ENCODE data around the gene RMDN2. TPM values are rescaled to one million over a fixed set of nuclear protein-coding genes. Genes with fewer than 3 reads are reported as not detected.
A peak's percentile ranks its signal among the peaks of the same experiment; 100 is the strongest.

RMDN2 gene
- total and polyA plus RNA-seq, 9 of the 15 experiments (the other 6 are each of a cell fraction or from before 2014, with no cell fraction given) = 1.5 to 4.3 (median 2.3) TPM

DNA sequence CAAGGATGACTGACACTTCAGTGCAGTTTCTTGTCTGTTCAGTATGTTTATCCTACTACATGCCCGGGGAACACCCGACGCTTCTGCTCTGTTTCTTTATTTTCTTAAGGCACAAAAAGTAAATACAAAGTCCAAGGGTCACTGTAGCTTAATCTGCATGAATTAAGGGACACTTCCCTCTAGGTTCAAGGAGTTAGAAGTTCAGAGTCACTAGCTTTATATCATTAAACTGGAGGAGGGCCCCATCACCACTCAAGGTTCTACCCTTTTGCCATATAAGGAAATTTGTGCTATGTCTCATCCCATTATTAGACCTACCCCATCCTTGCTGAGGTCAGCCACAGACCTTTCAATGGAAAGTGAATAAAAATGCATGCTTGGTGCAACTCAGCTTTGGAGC is 27.6 kb upstream of the RMDN2 start:
- CTCF ChIA-PET (ENCODE audit: low intra/inter-chr PET ratio) = no interaction called here

More for the DNA sequence above, 27.6 kb upstream of the RMDN2 start:
- POLR2A ChIA-PET = interaction anchor here (1.0 kb wide), 1 partner anchor 9 kb away, joined by 3 read pairs; no protein-coding TSS in a partner anchor
- no TSS peak for BruUV-seq (replicated peaks)
- TF ChIP-seq, protein P1, sequence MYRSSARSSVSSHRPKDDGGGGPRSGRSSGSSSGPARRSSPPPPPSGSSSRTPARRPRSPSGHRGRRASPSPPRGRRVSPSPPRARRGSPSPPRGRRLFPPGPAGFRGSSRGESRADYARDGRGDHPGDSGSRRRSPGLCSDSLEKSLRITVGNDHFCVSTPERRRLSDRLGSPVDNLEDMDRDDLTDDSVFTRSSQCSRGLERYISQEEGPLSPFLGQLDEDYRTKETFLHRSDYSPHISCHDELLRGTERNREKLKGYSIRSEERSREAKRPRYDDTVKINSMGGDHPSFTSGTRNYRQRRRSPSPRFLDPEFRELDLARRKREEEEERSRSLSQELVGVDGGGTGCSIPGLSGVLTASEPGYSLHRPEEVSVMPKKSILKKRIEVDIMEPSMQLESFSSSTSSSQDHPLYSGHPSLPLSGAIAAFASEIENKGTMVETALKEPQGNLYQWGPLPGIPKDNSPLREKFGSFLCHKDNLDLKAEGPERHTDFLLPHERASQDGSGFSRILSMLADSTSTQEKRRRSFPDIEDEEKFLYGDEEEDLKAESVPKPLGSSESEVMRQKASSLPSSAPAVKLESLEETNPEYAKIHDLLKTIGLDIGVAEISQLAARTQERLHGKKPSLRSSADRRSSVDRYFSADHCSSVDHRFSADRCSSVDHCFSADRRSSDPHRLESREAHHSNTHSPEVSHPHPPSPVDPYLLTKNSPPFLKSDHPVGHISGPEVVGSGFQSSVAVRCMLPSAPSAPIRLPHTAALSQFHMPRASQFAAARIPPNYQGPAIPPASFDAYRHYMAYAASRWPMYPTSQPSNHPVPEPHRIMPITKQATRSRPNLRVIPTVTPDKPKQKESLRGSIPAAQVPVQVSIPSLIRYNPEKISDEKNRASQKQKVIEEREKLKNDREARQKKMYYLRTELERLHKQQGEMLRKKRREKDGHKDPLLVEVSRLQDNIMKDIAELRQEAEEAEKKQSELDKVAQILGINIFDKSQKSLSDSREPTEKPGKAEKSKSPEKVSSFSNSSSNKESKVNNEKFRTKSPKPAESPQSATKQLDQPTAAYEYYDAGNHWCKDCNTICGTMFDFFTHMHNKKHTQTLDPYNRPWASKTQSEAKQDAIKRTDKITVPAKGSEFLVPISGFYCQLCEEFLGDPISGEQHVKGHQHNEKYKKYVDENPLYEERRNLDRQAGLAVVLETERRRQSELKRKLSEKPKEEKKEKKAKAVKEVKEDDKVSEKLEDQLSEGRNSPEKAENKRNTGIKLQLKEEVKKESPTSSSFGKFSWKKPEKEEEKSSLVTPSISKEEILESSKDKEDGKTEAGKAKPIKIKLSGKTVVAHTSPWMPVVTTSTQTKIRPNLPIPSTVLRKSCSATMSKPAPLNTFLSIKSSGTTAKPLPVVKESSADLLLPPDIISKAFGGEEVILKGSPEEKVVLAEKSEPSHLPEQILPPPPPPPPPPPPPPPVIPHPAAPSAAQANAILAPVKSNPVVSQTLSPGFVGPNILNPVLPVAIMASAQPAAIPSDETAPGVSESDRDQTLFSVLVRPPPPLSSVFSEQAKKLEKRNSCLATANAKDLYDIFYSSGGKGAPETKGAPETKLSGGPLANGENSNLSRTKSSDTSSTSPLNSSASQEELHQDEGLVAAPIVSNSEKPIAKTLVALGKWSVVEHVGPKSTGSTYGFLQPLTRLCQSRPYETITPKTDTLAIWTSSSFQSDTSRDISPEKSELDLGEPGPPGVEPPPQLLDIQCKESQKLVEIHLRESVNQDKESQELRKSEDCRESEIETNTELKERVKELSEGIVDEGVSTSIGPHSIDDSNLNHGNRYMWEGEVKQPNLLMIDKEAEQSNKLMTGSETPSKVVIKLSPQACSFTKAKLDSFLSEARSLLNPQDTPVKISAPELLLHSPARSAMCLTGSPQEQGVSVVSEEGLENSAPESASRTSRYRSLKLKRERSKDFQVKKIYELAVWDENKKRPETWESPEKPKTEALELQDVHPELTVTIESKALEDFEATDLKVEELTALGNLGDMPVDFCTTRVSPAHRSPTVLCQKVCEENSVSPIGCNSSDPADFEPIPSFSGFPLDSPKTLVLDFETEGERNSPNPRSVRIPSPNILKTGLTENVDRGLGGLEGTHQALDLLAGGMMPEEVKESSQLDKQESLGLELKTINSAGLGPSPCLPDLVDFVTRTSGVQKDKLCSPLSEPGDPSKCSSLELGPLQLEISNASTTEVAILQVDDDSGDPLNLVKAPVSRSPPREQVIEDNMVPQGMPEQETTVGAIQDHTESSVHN (IDR thresholded peaks at IDR 0.05; ENCODE audit: borderline replicate concordance in 1 of 2, low read depth in 1 of 2) = no peak
- TF ChIP-seq SRF (CRISPR knock-in tag; IDR thresholded peaks at IDR 0.05) = peak in 1 of 2 experiments; percentile 48; a peak in 1 of 4 replicates
- no peak for TF ChIP-seq POLR2B (IDR thresholded peaks at IDR 0.05; ENCODE audit: low read depth, partially characterized antibody)
- no peak for TF ChIP-seq MAFF (IDR thresholded peaks at IDR 0.05; ENCODE audit: low read length)
- TF ChIP-seq GABPA (tag; conservative IDR thresholded peaks at IDR 0.05; ENCODE audit: low read depth) = no peak
- TF ChIP-seq ZFP1 (CRISPR knock-in tag; IDR thresholded peaks at IDR 0.05) = no peak
- Histone ChIP-seq H3K9me1 (ENCODE audit: control insufficient read depth, insufficient read depth, low read length) (no peaks in the 10 kb centered on the region), H3K9ac (ENCODE audit: insufficient read depth in 1 of 2, low read depth in 2 of 2, low read length in 2 of 2) (no peak overlapping the region), H3K4me1 (replicated peaks in 1 of 2; ENCODE audit: control insufficient read depth in 2 of 2, insufficient read depth in 2 of 2, low read length in 2 of 2) (no peaks in the 10 kb centered on the region), H3K4me3 (no peak overlapping the region), H2AFZ (ENCODE audit: low read depth, low read length) (no peak overlapping the region), H4K20me1 (replicated peaks; ENCODE audit: control insufficient read depth, insufficient read depth, low read length) (no peaks in the 10 kb centered on the region), H3K4me2 (ENCODE audit: insufficient read depth, low read length) (no peak overlapping the region), H3K9me3 (replicated peaks; ENCODE audit: control insufficient read depth, insufficient read depth, low read depth, low read length) (no peaks in the 10 kb centered on the region), H3K79me2 (ENCODE audit: control insufficient read depth, insufficient read depth, low read length) (no peaks in the 10 kb centered on the region), H3K36me3 (ENCODE audit: control insufficient read depth, insufficient read depth, low read length) (no peaks in the 10 kb centered on the region), H3K27ac (ENCODE audit: extremely low read depth, low read depth, low read length) (no peak overlapping the region), H3K27me3 (ENCODE audit: control insufficient read depth in 2 of 2, insufficient read depth in 2 of 2, low read length in 2 of 2) (peaks cover 2 to 12% of the 10 kb centered on the region in 2 experiments; a peak in 2 of 5 replicates)
- intact Hi-C loops (cut with micrococcal nuclease) (loop anchor here (5.0 kb wide), 2 partner anchors 75 to 220 kb away; no protein-coding TSS in a partner anchor), in situ Hi-C loops (cut with MboI) (loop anchor here (25.0 kb wide), 1 partner anchor 1110 kb away; no protein-coding TSS in a partner anchor)
- ATAC-seq (no peak), DNase-seq (ENCODE audit: extremely low read depth in 1 of 4, low spot score in 3 of 4) (no peak), FAIRE-seq (no peak)
- 3% methylated on average over 3 of the region's 3 CpGs for WGBS (ENCODE audit: insufficient coverage, low coverage, missing lambda C conversion rate)

All from K562 (cell line).